Medulla oblongata (tissue), 1 donor: ENCODE measurements around the gene KIF1B.

Experiments used
- DNase-seq: peaks from one replicate; pipeline ENCODE4 v3.0.0-alpha.2; 2015; ENCODE audit errors: extremely low spot score

Gene KIF1B

DNA sequence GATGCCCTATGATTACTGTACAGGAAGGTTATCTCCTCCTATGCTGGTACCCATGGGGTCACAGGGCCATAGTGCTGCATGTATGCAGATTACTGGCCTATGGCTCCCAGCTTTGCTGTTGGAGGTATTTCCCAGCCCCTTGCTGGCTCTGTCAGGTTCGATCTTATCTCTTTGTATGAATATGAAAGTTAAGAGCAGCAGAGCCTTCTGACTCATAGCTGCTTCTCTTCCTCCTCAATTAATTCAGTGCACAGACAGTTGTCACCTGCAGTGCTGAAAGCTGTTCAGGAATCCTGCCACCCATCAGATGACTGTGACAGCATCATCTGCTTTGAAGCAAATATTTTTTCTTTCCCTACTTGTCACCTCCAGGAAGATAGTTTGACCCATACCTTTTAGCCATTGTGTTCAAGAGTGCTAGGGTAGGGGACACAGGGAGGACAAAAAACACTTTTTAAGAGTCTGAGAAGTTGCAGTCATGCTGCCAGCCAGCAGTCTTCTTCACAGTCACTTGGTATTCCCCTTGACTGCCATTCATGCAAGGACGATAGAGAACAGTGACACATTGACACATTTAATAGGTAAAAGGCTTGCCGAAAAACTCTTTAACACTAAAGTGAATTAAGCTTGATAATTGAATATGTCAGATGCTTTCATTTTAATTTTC, 73.1 kb downstream of the KIF1B start:
- DNase-seq: no peak

DNA sequence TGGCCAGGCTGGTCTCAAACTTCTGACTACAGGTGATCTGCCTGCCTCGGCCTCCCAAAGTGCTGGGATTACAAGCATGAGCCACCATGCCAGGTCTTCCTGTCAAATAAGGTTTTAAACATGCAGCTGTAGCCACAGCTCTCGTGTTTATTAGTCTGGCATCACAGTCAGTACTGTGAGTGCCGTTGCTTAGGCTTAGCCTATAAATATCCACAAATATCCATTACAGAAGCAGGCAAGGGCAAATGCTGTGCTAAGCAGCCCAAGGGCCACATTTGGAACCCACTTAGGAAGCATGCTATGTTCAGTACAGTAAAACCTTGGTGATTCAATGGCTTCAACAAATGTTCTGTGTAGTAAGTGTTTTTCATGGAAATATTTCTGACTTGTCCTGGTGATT, 75.9 kb downstream of the KIF1B start:
- no peak for DNase-seq

DNA sequence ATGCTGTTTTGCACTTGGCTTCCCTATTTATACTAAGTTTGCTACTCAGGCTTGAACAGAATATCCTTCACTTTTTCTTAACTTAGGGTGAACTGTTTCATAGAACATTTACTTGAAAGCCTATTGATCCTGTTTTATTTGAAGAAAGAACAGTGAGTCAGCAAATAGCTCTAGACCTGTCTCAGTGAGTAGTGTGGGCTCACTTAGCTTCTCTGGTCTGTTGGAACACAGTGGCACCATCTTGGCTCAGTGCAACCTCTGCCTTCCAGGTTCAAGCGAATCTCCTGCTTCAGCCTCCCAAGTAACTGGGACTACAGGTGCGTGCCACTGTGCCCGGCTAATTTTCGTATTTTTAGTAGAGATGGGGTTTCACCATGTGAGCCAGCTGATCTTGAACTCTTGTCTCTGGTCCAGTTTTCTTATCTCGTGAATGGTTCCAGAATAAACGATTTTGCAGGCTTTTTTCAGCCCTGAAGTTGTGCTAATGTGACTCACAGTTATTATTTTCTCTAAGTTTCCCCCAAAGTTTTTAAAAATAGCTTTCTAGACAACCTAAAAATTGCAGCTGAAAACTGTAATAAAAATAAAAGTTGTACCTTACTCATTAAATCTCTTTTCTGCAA, 76.8 kb downstream of the KIF1B start:
- DNase-seq: no peak

- no peak for DNase-seq
Observed at GRCh38 chr1:10288029-10288615, 77.8 kb downstream of the KIF1B start.

- DNase-seq: no peak
Observed at GRCh38 chr1:10291705-10292104, 81.3 kb downstream of the KIF1B start.

GRCh38 chr1:10292188-10292587, 81.8 kb downstream of the KIF1B start:
- DNase-seq: no peak

GRCh38 chr1:10295481-10296085, 85.2 kb downstream of the KIF1B start:
- peak; percentile 91 for DNase-seq

GRCh38 chr1:10299151-10299550, 88.8 kb downstream of the KIF1B start:
- peak; percentile 57 for DNase-seq

DNA sequence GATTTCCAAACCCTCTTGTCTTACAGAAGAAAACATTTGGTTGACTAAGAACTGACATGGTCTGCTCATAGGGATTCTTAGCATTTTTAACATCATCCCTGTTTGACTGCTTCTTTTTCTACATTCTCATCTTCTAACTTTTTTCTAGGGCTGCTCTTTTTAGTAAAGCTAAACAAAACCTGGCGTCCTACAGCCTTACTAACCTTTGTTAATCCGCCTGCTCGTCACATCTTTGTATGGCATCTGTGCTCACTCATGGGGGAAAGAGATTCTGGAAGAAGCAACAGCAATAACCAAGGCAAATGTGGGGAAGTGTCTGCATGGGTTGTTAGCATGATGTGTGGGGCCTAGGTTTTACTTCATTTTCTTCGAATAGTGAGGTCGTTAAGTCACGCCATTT, 92.0 kb downstream of the KIF1B start:
- peak; percentile 9 for DNase-seq

DNA sequence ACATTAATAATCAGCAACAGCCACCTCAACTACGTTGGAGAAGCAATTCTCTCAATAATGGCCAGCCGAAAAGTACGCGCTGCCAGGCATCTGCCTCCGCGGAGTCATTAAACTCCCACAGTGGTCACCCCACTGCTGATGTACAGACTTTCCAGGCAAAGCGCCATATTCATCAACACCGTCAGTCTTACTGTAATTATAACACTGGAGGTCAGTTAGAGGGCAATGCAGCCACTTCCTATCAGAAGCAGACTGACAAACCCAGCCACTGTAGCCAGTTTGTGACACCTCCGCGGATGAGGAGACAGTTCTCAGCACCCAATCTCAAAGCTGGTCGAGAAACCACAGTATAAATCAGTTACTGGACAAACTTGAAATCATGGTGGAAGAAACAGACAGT, 93.9 kb downstream of the KIF1B start:
- peak; percentile 4 for DNase-seq

DNA sequence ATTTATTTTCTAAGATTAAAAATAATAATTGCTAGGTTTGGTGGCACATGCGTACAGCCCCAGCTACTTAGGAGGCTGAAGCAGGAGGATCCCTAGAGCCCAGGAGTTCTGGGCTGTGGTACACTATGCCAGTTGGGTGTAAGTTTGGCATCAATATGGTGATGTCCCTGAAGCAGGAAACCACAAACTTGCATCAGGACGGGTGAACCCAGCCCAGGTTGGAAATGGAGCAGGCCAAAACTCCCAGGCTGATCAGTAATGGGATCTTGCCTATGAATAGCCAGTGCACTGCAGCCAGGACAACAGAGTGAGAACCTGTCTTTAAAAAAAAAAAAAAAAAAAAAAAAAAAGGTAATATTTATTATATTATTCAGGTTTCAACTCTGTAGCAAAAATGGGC, 96.1 kb downstream of the KIF1B start:
- DNase-seq: peak; percentile 2

GRCh38 chr1:10308001-10308400, 97.6 kb downstream of the KIF1B start:
- peak; percentile 3 for DNase-seq

DNA sequence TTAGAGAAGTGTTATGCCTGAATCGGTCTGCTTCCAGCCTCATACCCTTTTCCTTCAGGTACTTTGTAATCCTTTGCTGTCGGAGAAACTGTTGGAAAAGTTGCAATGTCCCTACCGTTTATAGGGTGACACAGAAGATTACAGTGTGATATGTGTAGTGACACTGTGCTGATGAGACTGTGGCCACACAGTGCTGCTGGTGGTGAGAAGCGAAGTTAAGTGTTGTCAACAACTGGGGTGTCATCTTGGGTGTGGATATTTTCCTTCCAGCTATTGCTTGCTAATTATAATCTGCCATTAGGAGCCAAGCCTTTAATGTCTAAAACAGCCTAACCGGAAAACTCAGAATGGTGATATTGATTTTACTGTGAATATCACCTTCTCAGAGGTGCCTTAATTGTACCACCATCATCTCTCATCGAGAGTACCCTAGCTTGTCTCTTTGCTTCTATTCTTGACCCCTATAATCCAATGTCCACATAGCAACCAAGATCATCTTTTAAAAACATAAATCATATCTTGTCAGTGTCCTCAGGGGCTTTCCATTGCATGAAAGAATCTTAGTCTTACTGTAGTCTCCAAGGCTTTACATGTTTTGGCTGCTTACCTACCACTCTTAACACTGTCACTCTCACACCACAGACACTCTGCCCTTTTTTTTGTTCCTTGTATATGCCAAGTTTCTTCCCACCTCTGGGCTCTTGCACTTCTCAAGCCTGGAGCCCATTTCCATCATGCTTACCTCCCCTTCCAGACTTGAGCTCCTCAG, 99.1 kb downstream of the KIF1B start:
- no peak for DNase-seq

GRCh38 chr1:10316752-10317151, 106.4 kb downstream of the KIF1B start:
- DNase-seq: no peak

DNA sequence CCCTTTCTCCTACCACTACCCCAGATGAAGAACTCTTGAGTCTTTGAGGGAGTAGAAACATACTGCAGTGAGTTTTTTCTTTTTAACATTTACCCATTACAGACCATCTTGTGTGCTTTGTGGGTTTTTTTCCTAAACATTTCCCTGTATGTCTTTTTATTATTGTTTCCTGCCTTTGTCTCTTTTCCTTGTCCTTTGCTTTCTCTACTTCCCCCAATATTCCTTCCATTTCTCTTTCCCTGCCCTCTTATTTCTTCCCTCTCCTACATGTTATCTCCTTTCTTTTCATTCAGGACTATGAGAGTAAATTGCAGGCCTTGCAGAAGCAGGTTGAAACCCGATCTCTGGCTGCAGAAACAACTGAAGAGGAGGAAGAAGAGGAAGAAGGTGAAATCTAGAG, 109.4 kb downstream of the KIF1B start:
- no peak for DNase-seq

DNA sequence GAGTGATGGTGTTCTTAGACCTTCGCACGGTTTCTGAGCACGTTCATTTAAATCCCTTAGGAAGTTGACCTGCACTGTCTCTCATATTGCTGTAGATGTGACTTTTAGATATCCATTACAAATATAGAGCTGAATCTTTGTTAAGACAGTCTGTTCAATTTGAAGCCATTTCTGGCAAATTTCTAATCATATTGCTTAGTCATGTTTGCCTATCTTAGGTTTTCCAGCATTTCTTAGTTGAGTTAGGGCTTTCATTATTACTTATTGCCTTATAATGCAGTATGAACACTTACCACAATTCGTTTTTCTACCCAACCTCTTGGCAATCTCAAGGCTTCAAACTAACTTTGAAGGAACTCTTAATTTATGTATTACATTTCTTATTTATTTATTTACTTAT, 110.0 kb downstream of the KIF1B start:
- no peak for DNase-seq

- DNase-seq: no peak
Observed at GRCh38 chr1:10322821-10323220, 112.5 kb downstream of the KIF1B start.

- DNase-seq: no peak
Observed at GRCh38 chr1:10324627-10325026, 114.3 kb downstream of the KIF1B start.

DNA sequence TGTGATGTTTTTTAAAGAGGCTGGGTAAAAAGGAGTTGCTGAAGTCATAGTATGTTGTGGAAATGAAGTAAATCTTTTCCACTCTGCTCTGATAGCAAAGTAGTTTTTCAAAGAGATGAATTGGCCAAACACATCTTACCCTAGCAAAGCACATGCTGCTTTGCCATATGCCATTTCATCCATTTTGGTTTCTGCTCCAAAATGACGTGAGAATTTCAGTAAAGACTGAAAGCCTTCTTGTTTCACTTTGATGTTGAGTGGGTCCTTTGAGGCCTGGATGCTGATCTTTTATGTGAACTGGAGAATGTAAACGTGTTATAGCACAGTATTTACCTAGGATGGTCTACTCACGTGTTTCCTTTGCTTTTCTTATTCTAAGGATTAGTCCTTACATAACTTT, 115.2 kb downstream of the KIF1B start:
- no peak for DNase-seq

DNA sequence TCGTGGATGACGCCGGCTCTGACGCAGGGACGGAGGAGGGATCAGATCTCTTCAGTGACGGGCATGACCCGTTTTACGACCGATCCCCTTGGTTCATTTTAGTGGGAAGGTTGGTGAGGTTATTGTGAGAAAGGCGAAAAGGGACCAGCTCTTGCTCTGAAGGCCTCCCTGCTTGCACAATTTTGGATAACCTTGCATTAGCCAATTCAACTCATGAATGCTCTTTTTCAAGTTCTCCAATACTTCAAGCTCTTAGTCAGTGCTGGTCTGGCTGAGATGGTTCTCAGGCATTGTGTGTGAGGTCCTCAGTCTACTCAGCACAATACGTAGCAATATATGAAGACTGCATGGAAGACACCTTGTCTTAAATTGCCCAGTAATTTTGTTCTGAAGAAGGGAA, 115.9 kb downstream of the KIF1B start:
- DNase-seq: no peak

DNA sequence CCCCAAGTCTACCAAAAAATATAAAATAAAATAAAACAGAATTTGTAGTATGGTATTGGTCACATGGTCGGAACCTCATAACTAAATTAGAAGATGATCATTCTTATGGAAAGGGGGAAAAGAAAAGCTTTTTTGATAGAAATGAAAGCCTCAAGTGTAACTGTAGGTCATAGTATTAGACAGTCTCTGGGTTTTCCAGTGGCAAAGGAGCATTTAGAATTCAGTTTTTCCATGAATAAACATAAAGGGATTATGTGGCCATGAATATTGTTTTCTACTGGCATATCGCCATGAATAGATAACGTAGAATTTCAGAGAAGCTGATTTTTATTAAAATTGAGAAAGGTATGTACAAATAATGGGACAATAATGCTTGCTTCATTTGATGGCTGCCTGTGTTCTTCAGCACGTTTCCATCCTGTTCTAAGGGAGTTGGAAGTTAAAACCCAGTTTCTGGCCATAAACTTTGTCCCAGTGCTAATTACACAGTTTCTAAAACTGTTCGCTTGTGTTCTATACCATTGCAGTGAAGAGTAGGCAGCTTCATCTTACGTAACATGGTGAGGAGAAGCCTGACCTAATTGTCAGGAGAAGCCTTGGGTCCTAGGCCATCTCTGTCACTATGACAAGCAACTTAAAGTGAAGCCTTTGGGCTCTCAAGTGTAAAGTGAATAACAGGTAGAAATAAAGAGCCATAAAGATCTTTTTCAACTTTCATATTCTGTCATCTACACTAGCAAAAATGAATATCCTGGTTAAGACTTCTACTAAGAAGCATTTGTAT, 118.0 kb downstream of the KIF1B start:
- DNase-seq: no peak
